SU-DHL-6 (cell line): ENCODE data around the gene SYT8.

Experiments used
- CTCF ChIP-seq: fragments of 200-600 bp; sonication (generic); IDR thresholded peaks from one replicate; pipeline ENCODE4 v1.5.1; 2017; ENCODE audit warnings: antibody characterized with exemption, mild to moderate bottlenecking, low read length, moderate library complexity; ENCODE audit not compliant: insufficient read depth, poor library complexity, severe bottlenecking
- EZH2phosphoT487 ChIP-seq: fragments of 200-600 bp; sonication (generic), shearing (Covaris generic); conservative IDR thresholded peaks from 2 replicates; pipeline ENCODE4 v1.6.1; 2018; ENCODE audit warnings: mild to moderate bottlenecking, antibody characterized with exemption, low read length, moderate library complexity, mixed read lengths

GRCh38 chr11:1812801-1813200, 22.0 kb upstream of the SYT8 start:
- TF ChIP-seq CTCF (no peak), EZH2phosphoT487 (no peak)
